CD4-positive, CD25-positive, alpha-beta regulatory T cell (primary cell): ENCODE data around the gene NKAP. TPM values are rescaled to one million over a fixed set of nuclear protein-coding genes. Genes with fewer than 3 reads are reported as not detected.
"Not testable (repeated sequence)": the region's sequence is repeated elsewhere in the genome, so short reads cannot be mapped to it uniquely, and the experiment has no call there.

ENCODE experiments used
- ATAC-seq, 2 donors: fragments of 150-1000 bp; cut with Tn5 transposase; one replicate each; pipeline ENCODE4 v1.10.0; 2021; ENCODE audit warnings: low read depth in 2 of 2, moderate number of reproducible peaks in 2 of 2, moderate library complexity in 1 of 2
- DNase-seq, 3 donors: peaks; one replicate each; pipeline versions ENCODE4 v3.0.0 to v3.0.0-alpha.2; 2012 to 2022; ENCODE audit warnings: mixed read lengths in 1 of 3
- H3K27ac ChIP-seq: one replicate; pipeline ENCODE4 v1.7.0; 2013; ENCODE audit warnings: mild to moderate bottlenecking, low read length; ENCODE audit not compliant: insufficient read depth, poor library complexity, severe bottlenecking
- H3K27me3 ChIP-seq: one replicate; pipeline ENCODE4 v1.7.0; 2013; ENCODE audit warnings: low read length; ENCODE audit not compliant: control insufficient read depth, insufficient read depth
- H3K36me3 ChIP-seq: one replicate; pipeline ENCODE4 v1.7.0; 2013; ENCODE audit warnings: mild to moderate bottlenecking, low read length, moderate library complexity; ENCODE audit not compliant: control insufficient read depth, insufficient read depth
- H3K4me1 ChIP-seq: 2 replicates; pipeline ENCODE4 v1.7.0; 2013; ENCODE audit warnings: mild to moderate bottlenecking, low read length; ENCODE audit not compliant: insufficient read depth, control insufficient read depth, poor library complexity, severe bottlenecking
- H3K4me3 ChIP-seq: one replicate; pipeline ENCODE4 v1.7.0; 2013; ENCODE audit warnings: low read depth, mild to moderate bottlenecking, low read length, moderate library complexity
- H3K9me3 ChIP-seq, 2 experiments: 1 replicate in 1 of 2; 2 replicates in 1 of 2; pipeline ENCODE4 v1.7.0; 2013; ENCODE audit warnings: low read length in 2 of 2, mild to moderate bottlenecking in 1 of 2, moderate library complexity in 1 of 2; ENCODE audit not compliant: control insufficient read depth in 2 of 2
- H3K27ac Mint-ChIP-seq, 3 donors: one replicate each; pipeline ENCODE4 v1.8.0; 2020 to 2022; ENCODE audit warnings: mild to moderate bottlenecking in 3 of 3, mixed read lengths in 3 of 3, moderate library complexity in 2 of 3
- H3K27me3 Mint-ChIP-seq: one replicate; pipeline ENCODE4 v1.8.0; 2022; ENCODE audit warnings: mild to moderate bottlenecking, mixed read lengths
- H3K36me3 Mint-ChIP-seq: one replicate; pipeline ENCODE4 v1.8.0; 2020; ENCODE audit warnings: mixed read lengths
- H3K4me1 Mint-ChIP-seq, 4 donors: one replicate each; pipeline ENCODE4 v1.8.0; 2020 to 2022; ENCODE audit warnings: mixed read lengths in 4 of 4, mild to moderate bottlenecking in 1 of 4
- H3K4me3 Mint-ChIP-seq, 4 donors: one replicate each; pipeline ENCODE4 v1.8.0; 2020 to 2022; ENCODE audit warnings: mild to moderate bottlenecking in 4 of 4, mixed read lengths in 4 of 4, moderate library complexity in 3 of 4
- H3K9me3 Mint-ChIP-seq, 7 donors: one replicate each; pipeline ENCODE4 v1.8.0; 2020 to 2022; ENCODE audit warnings: mixed read lengths in 7 of 7, mild to moderate bottlenecking in 3 of 7, moderate library complexity in 2 of 7
- polyA plus RNA-seq, 4 donors: library from polyadenylated mRNA; unstranded; fragments of 300-500 nt; fragmentation: Illumina TruSeq; gene quantifications; one replicate each; pipeline ENCODE4 v1.2.3, GENCODE V29; 2021
- total RNA-seq: library from RNA; stranded (reverse); gene quantifications from one replicate; pipeline ENCODE4 v1.2.3, GENCODE V29; 2022

Gene NKAP
- total and polyA plus RNA-seq, 5 donors from 2014 or later, result 2.5 to 13.0 (median 3.8) TPM

- not testable (repeated sequence) for H3K9me3 Mint-ChIP-seq, ATAC-seq, H3K27ac ChIP-seq, H3K4me1 ChIP-seq, H3K4me3 Mint-ChIP-seq, DNase-seq, H3K4me3 ChIP-seq, H3K9me3 ChIP-seq, H3K27me3 ChIP-seq, H3K36me3 Mint-ChIP-seq, H3K36me3 ChIP-seq, H3K4me1 Mint-ChIP-seq
- peak overlapping the region in 1 of 3 donors; percentile 43 for H3K27ac Mint-ChIP-seq
- peaks cover 12% of the 10 kb centered on the region for H3K27me3 Mint-ChIP-seq
These were observed 51.4 kb downstream of the NKAP start for GRCh38 chrX:119891961-119892692.

GRCh38 chrX:119890626-119891025, 52.9 kb downstream of the NKAP start:
- DNase-seq, H3K27ac Mint-ChIP-seq, H3K4me1 ChIP-seq, H3K36me3 Mint-ChIP-seq, H3K27me3 ChIP-seq, H3K4me3 ChIP-seq, ATAC-seq, H3K36me3 ChIP-seq, H3K9me3 ChIP-seq, H3K4me3 Mint-ChIP-seq, H3K9me3 Mint-ChIP-seq, H3K27ac ChIP-seq: not testable (repeated sequence)
- H3K4me1 Mint-ChIP-seq, result peaks cover 0 to 12% (median 6%) of the 10 kb centered on the region in 4 donors
- peaks cover 12% of the 10 kb centered on the region for H3K27me3 Mint-ChIP-seq

GRCh38 chrX:119887721-119888425, 55.7 kb downstream of the NKAP start:
- H3K4me1 ChIP-seq, result no peaks in the 10 kb centered on the region
- no peak overlapping the region for H3K4me3 ChIP-seq
- Mint-ChIP-seq H3K36me3 (no peaks in the 10 kb centered on the region), H3K27me3 (peaks cover 4% of the 10 kb centered on the region), H3K9me3 (peaks cover 0 to 1% (median 0%) of the 10 kb centered on the region in 7 donors), H3K4me1 (peaks cover 0 to 12% (median 6%) of the 10 kb centered on the region in 4 donors), H3K4me3 (peak overlapping the region in 2 of 4 donors; percentile 5 to 75), H3K27ac (no peak overlapping the region)
- peak; percentile 69 to 78 for ATAC-seq
- H3K36me3 ChIP-seq, result no peaks in the 10 kb centered on the region
- H3K9me3 ChIP-seq, result no peaks in the 10 kb centered on the region
- no peak overlapping the region for H3K27ac ChIP-seq
- H3K27me3 ChIP-seq, result no peaks in the 10 kb centered on the region
- DNase-seq, result peak; percentile 33 to 65 (median 49)

- Mint-ChIP-seq H3K27me3 (peaks cover 4% of the 10 kb centered on the region), H3K36me3 (no peaks in the 10 kb centered on the region), H3K9me3 (peaks cover 0 to 1% (median 0%) of the 10 kb centered on the region in 7 donors), H3K27ac (peak overlapping the region in 1 of 3 donors; percentile 30), H3K4me1 (peaks cover 0 to 16% (median 8%) of the 10 kb centered on the region in 4 donors), H3K4me3 (peak overlapping the region; percentile 53 to 78 (median 66))
- Histone ChIP-seq H3K9me3 (no peaks in the 10 kb centered on the region), H3K4me1 (no peaks in the 10 kb centered on the region), H3K36me3 (no peaks in the 10 kb centered on the region), H3K4me3 (peak overlapping the region; percentile 69), H3K27ac (no peak overlapping the region), H3K27me3 (no peaks in the 10 kb centered on the region)
- ATAC-seq, result peak; percentile 43 to 45
- peak in 2 of 3 donors; percentile 48 to 69 for DNase-seq
These were observed 57.8 kb downstream of the NKAP start for GRCh38 chrX:119885554-119886428.

- Mint-ChIP-seq H3K36me3 (no peaks in the 10 kb centered on the region), H3K4me1 (peaks cover 0 to 16% (median 10%) of the 10 kb centered on the region in 4 donors), H3K27me3 (no peaks in the 10 kb centered on the region), H3K9me3 (no peaks in the 10 kb centered on the region), H3K27ac (peak overlapping the region in 2 of 3 donors; percentile 48 to 60), H3K4me3 (peak overlapping the region in 1 of 4 donors; percentile 50)
- DNase-seq (peak in 2 of 3 donors; percentile 45 to 73), ATAC-seq (peak; percentile 71 to 84)
- Histone ChIP-seq H3K36me3 (peaks cover 5% of the 10 kb centered on the region), H3K9me3 (no peaks in the 10 kb centered on the region), H3K27ac (no peak overlapping the region), H3K4me1 (no peaks in the 10 kb centered on the region), H3K27me3 (no peaks in the 10 kb centered on the region), H3K4me3 (no peak overlapping the region)
These were observed 62.8 kb downstream of the NKAP start for GRCh38 chrX:119880552-119881437.

GRCh38 chrX:119880076-119880475, 63.5 kb downstream of the NKAP start:
- H3K27ac ChIP-seq, result no peak overlapping the region
- no peaks in the 10 kb centered on the region for H3K9me3 ChIP-seq
- Mint-ChIP-seq H3K9me3 (no peaks in the 10 kb centered on the region), H3K4me3 (peak overlapping the region in 1 of 4 donors; percentile 21), H3K4me1 (peaks cover 0 to 16% (median 10%) of the 10 kb centered on the region in 4 donors), H3K27ac (peak overlapping the region in 2 of 3 donors; percentile 48 to 60), H3K36me3 (no peaks in the 10 kb centered on the region), H3K27me3 (no peaks in the 10 kb centered on the region)
- ATAC-seq (no peak), DNase-seq (peak in 1 of 3 donors; percentile 27)
- no peak overlapping the region for H3K4me3 ChIP-seq
- H3K36me3 ChIP-seq, result peaks cover 5% of the 10 kb centered on the region
- H3K27me3 ChIP-seq, result no peaks in the 10 kb centered on the region
- no peaks in the 10 kb centered on the region for H3K4me1 ChIP-seq
